A549 treated with AZD2906 at 1 μM for 4 hours (cell line): ENCODE results near the gene MKNK1. TPM values are rescaled to one million over a fixed set of nuclear protein-coding genes. Genes with fewer than 3 reads are reported as not detected.

Source experiments
- total RNA-seq: library from RNA; stranded (reverse); fragments of 200-300 nt; extraction: Qiagen RNA extraction; gene quantifications from 5 replicates; pipeline ENCODE4 v1.2.3, GENCODE V29; 2022

Gene MKNK1
- 16.8 to 20.8 TPM (median 17.8 TPM) in 5 replicates for total RNA-seq

DNA sequence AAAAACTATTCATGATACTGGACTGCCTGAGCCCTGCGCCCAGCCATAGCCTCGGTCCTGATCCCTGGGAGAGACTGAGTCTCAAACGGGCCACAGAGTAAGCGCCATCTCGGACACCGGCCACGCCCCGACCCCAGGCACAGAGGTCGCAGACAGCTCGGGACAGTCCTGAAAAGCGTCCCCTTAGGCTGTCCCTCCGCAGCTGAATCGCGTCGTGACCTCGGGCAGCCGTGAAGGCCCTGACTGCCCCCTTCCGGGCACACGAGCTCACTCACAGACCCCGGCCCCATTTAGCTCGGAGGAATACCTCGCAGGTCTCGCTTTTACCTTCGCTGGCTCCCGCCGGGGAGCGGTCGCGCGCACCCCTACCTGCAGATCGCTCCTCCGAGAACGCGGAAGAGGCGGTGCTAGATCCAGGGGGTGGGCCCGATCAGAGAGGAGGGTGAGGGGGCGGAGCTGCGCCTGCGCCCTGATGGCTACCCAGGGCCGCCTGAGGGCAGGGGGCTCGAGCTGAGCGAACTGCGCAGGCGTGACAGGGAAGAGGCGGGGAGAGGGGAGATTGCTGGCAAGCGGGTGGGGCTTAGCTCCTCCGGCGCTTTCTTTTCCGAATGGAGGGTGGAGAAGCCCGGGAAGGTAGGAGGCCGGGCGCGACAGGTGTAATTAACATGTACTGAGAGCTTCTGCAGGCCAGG lies at the start of gene MKNK1:
TSS of gene MKNK1 (minus strand) at position 411 of the 692 bp plus-strand sequence. CDS start 20,941 bp downstream, outside the sequence.

DNA sequence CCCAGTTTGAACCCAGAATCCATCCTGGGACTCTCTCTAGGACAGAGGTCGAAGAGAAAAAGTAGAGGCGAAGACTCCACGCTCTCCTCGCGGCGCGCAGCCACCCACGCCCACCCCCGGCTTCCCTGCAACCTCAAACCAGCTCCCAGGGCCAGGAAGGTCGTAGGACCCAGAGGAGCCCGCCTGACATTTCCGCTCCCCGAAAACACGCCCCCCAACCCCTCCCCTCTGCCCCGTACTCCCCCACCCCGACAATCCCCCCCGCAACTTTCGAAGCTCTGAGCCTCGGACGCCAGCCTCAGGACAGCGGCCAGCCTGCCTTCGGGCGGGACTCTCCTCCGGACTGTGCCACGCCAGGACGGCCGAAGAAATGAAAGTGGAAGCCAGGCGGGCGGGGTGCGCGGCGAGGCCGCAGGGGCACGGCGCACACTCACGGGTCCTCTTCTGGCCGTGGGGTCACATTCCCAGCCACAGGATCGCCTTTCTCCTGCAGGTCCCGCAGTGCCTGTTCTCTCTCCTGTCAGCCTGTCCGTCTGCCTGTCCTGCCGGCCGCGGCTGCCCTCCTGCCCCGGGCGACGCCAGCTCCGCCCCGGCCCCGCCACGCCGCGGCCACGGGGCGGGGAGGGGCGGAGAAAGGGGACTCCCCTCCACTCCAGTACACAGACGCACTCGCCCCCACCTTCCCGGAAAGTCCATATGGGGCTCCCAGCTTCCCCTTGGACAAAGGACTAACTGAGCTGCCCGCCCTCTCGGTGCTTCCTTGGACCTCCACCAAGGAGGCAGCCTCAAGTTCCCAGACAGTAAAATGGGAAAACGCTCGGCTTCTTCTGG lies 12.4 kb upstream of the MKNK1 start, which contains the start of gene MOB3C:
TSS of gene MOB3C (minus strand) at position 535 of the 831 bp plus-strand sequence. CDS start 3,490 bp downstream, outside the sequence.

DNA sequence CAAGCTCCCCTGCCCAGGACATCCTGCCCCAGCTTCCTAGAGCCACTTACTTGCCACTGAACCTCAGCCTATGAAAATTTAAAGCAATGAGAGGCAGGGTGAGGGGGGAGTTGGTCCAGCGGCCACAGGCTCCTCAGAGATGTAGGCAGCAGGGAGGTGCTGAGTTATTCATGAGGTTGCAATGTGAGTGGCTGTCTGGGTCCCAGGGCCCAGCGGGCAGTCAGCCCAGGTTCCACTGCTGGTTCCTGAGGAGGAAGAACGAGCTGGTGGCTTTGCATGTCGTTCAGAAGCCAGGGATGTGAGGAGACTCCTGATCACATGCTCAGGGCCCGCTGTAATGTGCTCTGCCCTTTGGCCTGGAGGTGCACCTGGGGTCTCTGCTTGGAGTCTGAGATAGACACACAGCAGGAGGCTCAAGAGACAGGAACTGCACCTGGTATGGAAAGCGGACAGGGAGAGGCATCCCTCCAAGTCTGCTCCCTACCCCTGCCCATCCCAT lies 52.4 kb downstream of the MKNK1 start, which contains the start of gene KNCN:
TSS of gene KNCN (minus strand) at position 51 of the 499 bp plus-strand sequence. CDS start 432 bp downstream, outside the sequence.

Other genes starting within 250 kb of the MKNK1 start
- gene FAAH, start 210.0 kb downstream of the MKNK1 start, total RNA-seq, result 0.46 to 1.1 TPM (median 0.62 TPM) in 5 replicates
- 0.49 to 0.93 TPM (median 0.82 TPM) in 5 replicates for gene DMBX1, start 114.4 kb downstream of the MKNK1 start, total RNA-seq
- gene KNCN, start 52.6 kb downstream of the MKNK1 start, total RNA-seq, result not detected in 5 replicates
- 3.7 to 4.2 TPM (median 3.8 TPM) in 5 replicates for gene MOB3C, start 12.5 kb upstream of the MKNK1 start, total RNA-seq
- 31.0 to 34.6 TPM (median 33.7 TPM) in 5 replicates for gene ATPAF1, start 64.1 kb upstream of the MKNK1 start, total RNA-seq
- not detected in 5 replicates for gene TEX38, start 67.6 kb upstream of the MKNK1 start, total RNA-seq
- 22.4 to 31.7 TPM (median 26.4 TPM) in 5 replicates for gene EFCAB14, start 114.8 kb upstream of the MKNK1 start, total RNA-seq
- gene CYP4B1, start 194.8 kb upstream of the MKNK1 start, total RNA-seq, result 0.07 to 0.24 TPM (median 0.18 TPM) in 4 of 5 replicates, not detected in the other